Endothelial cell of umbilical vein (primary cell): ENCODE data around the gene C6. TPM values are rescaled to one million over a fixed set of nuclear protein-coding genes. Genes with fewer than 3 reads are reported as not detected.

ENCODE experiments used
- BruUV-seq: library from RNA; stranded (reverse); fragments of 400-500 nt; replicated peaks from 2 replicates; lab custom pipeline; 2021; lab: Mats Ljungman, UMichigan
- CTCF ChIA-PET: fragments of 300-600, 350-600 bp; sonication (Branson Sonifier 250); formaldehyde crosslinking; loops from one replicate; lab custom pipeline; 2021; ENCODE audit warnings: antibody characterized with exemption, inconsistent platforms; lab: Charles Lee
- POLR2A ChIA-PET: fragments of 300-600, 350-600 bp; sonication (Branson Sonifier 250); formaldehyde crosslinking; loops from one replicate; lab custom pipeline; 2021; ENCODE audit warnings: antibody characterized with exemption, inconsistent platforms; lab: Charles Lee
- DNase-seq: peaks from one replicate; pipeline ENCODE4 v3.0.0-alpha.2; 2011; ENCODE audit warnings: low read depth, low spot score
- FAIRE-seq: peaks from 2 replicates; lab custom pipeline; 2011; peaks lifted over from hg19 to GRCh38; lab: Jason Lieb, UNC
- H2AFZ ChIP-seq: 2 replicates; pipeline ENCODE4 v1.6.0; 2012; ENCODE audit warnings: low read depth, low read length, control low read depth, inconsistent platforms
- H3K27ac ChIP-seq: 2 replicates; pipeline ENCODE4 v1.5.1; 2011; ENCODE audit warnings: low read depth, mild to moderate bottlenecking, control low read depth, low read length, moderate library complexity; ENCODE audit not compliant: insufficient read depth
- H3K27me3 ChIP-seq, 2 experiments: 2 replicates each; pipeline versions ENCODE4 v1.6.0 to v1.6.1; 2011; ENCODE audit warnings: low read length in 2 of 2, mixed read lengths in 1 of 2; ENCODE audit not compliant: control insufficient read depth in 2 of 2, insufficient read depth in 2 of 2
- H3K36me3 ChIP-seq, 2 experiments: 2 replicates in 1 of 2; 3 replicates in 1 of 2; pipeline ENCODE4 v1.5.1; 2011; ENCODE audit warnings: low read length in 2 of 2, mild to moderate bottlenecking in 1 of 2, moderate library complexity in 1 of 2; ENCODE audit not compliant: control insufficient read depth in 2 of 2, insufficient read depth in 2 of 2; ENCODE audit errors: extremely low read depth in 1 of 2
- H3K4me1 ChIP-seq: 3 replicates; pipeline ENCODE4 v1.5.1; 2011; ENCODE audit warnings: mild to moderate bottlenecking, low read length; ENCODE audit not compliant: control insufficient read depth, insufficient read depth; ENCODE audit errors: extremely low read depth
- H3K4me2 ChIP-seq: 2 replicates; pipeline ENCODE4 v1.6.1; 2011; ENCODE audit warnings: low read length, control low read depth, mixed read lengths; ENCODE audit not compliant: insufficient read depth
- H3K4me3 ChIP-seq, 3 experiments: fragments of 200-600 bp in 1 of 3; sonication (generic), shearing (Covaris generic) in 1 of 3; replicated peaks in 1 of 3; 2 replicates each; pipeline ENCODE4 v1.5.1; 2011 to 2016; ENCODE audit warnings: control low read depth in 3 of 3, low read length in 3 of 3, mild to moderate bottlenecking in 2 of 3, inconsistent platforms in 1 of 3, low read depth in 1 of 3, moderate library complexity in 1 of 3; ENCODE audit not compliant: insufficient read depth in 1 of 3
- H3K79me2 ChIP-seq: 2 replicates; pipeline ENCODE4 v1.6.0; 2012; ENCODE audit warnings: low read length, inconsistent platforms; ENCODE audit not compliant: control insufficient read depth, insufficient read depth
- H3K9ac ChIP-seq: replicated peaks from 2 replicates; pipeline ENCODE3; 2011; ENCODE audit warnings: low read length, control low read depth; ENCODE audit not compliant: insufficient read depth; ENCODE audit errors: extremely low read depth
- H3K9me1 ChIP-seq: replicated peaks from 3 replicates; pipeline ENCODE4 v1.6.0; 2011; ENCODE audit warnings: mild to moderate bottlenecking, low read length; ENCODE audit not compliant: control insufficient read depth, insufficient read depth; ENCODE audit errors: extremely low read depth
- H3K9me3 ChIP-seq: replicated peaks from 2 replicates; pipeline ENCODE4 v1.5.1; 2012; ENCODE audit warnings: low read length, inconsistent platforms; ENCODE audit not compliant: control insufficient read depth, insufficient read depth
- H4K20me1 ChIP-seq: replicated peaks from 2 replicates; pipeline ENCODE3; 2011; ENCODE audit warnings: mild to moderate bottlenecking, low read length; ENCODE audit not compliant: control insufficient read depth, insufficient read depth; ENCODE audit errors: extremely low read depth
- CTCF ChIP-seq, 2 donors: IDR thresholded peaks; 1 replicate in 1 of 2; 2 replicates in 1 of 2; pipeline ENCODE4 v1.5.1; 2011; ENCODE audit warnings: low read length in 2 of 2, mild to moderate bottlenecking in 2 of 2, moderate library complexity in 2 of 2, control low read depth in 1 of 2, inconsistent platforms in 1 of 2, low read depth in 1 of 2; ENCODE audit not compliant: insufficient read depth in 1 of 2; ENCODE audit errors: extremely low read depth in 1 of 2
- EZH2 ChIP-seq: IDR thresholded peaks from 2 replicates; pipeline ENCODE4 v1.6.1; 2012; ENCODE audit warnings: borderline replicate concordance, low read depth, mild to moderate bottlenecking, moderate library complexity, low read length, inconsistent platforms; ENCODE audit not compliant: severe bottlenecking
- FOS ChIP-seq: IDR thresholded peaks from 2 replicates; pipeline ENCODE4 v1.6.1; 2011; ENCODE audit warnings: mild to moderate bottlenecking, low read length, moderate library complexity, borderline replicate concordance; ENCODE audit not compliant: insufficient read depth
- GATA2 ChIP-seq: IDR thresholded peaks from 2 replicates; pipeline ENCODE4 v1.7.0; 2011; ENCODE audit warnings: low read depth, mild to moderate bottlenecking, moderate library complexity, mixed read lengths, low read length; ENCODE audit not compliant: insufficient read length, insufficient read depth
- JUN ChIP-seq: IDR thresholded peaks from 2 replicates; pipeline ENCODE4 v1.6.1; 2011; ENCODE audit warnings: borderline replicate concordance, low read depth; ENCODE audit not compliant: insufficient read length, insufficient read depth
- MAX ChIP-seq: IDR thresholded peaks from 2 replicates; pipeline ENCODE4 v1.6.1; 2011; ENCODE audit not compliant: insufficient read depth, insufficient read length
- MYC ChIP-seq: IDR thresholded peaks from one replicate; pipeline ENCODE4 v1.6.1; 2011; ENCODE audit warnings: mild to moderate bottlenecking, low read depth, low read length
- POLR2A ChIP-seq: IDR thresholded peaks from 2 replicates; pipeline ENCODE4 v1.6.1; 2012; ENCODE audit warnings: low read depth, mild to moderate bottlenecking, control low read depth, low read length
- POLR2AphosphoS5 ChIP-seq: IDR thresholded peaks from 2 replicates; pipeline ENCODE4 v1.6.1; 2012; ENCODE audit warnings: low read depth, mild to moderate bottlenecking, control low read depth, low read length, moderate library complexity; ENCODE audit not compliant: insufficient read depth
- dilution Hi-C: fragments of 300-500 bp; cut with MboI; formaldehyde crosslinking; loops from one replicate; pipeline ENCODE4 v1.15.0; 2019; ENCODE audit warnings: low sequenced_read_pairs; ENCODE audit not compliant: extremely low pct_ligation_motif_present
- intact Hi-C: fragments of 100-400 bp; cut with micrococcal nuclease; formaldehyde crosslinking; loops from one replicate; pipeline ENCODE4 v1.10.0; 2022
- polyA plus RNA-seq, 4 experiments: library from polyadenylated mRNA; depleted of rRNA in 3 of 4; stranded (reverse) in 3 of 4; unstranded in 1 of 4; fragments of >200 nt; gene quantifications; 2 replicates each; pipeline versions ENCODE4 v1.2.1 to v1.2.3, GENCODE V29; 2011 to 2012; ENCODE audit warnings: missing spikeins in 1 of 4
- total RNA-seq: library from RNA; stranded (reverse); gene quantifications from 2 replicates; pipeline ENCODE4 v1.2.3, GENCODE V29; 2021

The C6 gene
- total and polyA plus RNA-seq, 2 donors (not counting 3 experiments of a cell fraction or from before 2014, with no cell fraction given): not detected

GRCh38 chr5:41102341-41102740 lies 111.0 kb downstream of the C6 start:
- ChIA-PET CTCF (no interaction called here), POLR2A (no interaction called here)
- FAIRE-seq: no peak
- H3K4me3 ChIP-seq: no peak overlapping the region
- H3K4me2 ChIP-seq: no peak overlapping the region
- no peak overlapping the region for H3K9ac ChIP-seq
- H3K36me3 ChIP-seq: no peaks in the 10 kb centered on the region
- H3K4me1 ChIP-seq: no peaks in the 10 kb centered on the region
- no peaks in the 10 kb centered on the region for H3K27me3 ChIP-seq
- H3K79me2 ChIP-seq: no peaks in the 10 kb centered on the region
- H2AFZ ChIP-seq: no peak overlapping the region
- H3K9me1 ChIP-seq: no peaks in the 10 kb centered on the region
- BruUV-seq: no TSS peak
- TF ChIP-seq FOS (no peak), CTCF (IDR thresholded peaks at IDR 0.05; ENCODE audit: extremely low read depth in 1 of 2, insufficient read depth in 1 of 2, low read depth in 1 of 2, low read length in 2 of 2) (no peak), GATA2 (no peak), MYC (no peak), POLR2A (no peak), MAX (no peak), EZH2 (no peak), JUN (no peak), POLR2AphosphoS5 (no peak)
- intact Hi-C loops: no loop called here
- dilution Hi-C loops: no loop called here
- no peaks in the 10 kb centered on the region for H4K20me1 ChIP-seq
- no peak overlapping the region for H3K27ac ChIP-seq
- no peaks in the 10 kb centered on the region for H3K9me3 ChIP-seq
- DNase-seq: no peak
